HG02943 (cell line): ENCODE data around the gene IQGAP2.
"Not testable (repeated sequence)": the region's sequence is repeated elsewhere in the genome, so short reads cannot be mapped to it uniquely, and the experiment has no call there.

Source experiments
- ATAC-seq: cut with Tn5 transposase; IDR thresholded peaks from one replicate; pipeline ENCODE4 v1.9.1; 2021; ENCODE audit warnings: mild to moderate bottlenecking, low read depth, moderate library complexity; ENCODE audit not compliant: unreplicated experiment

IQGAP2 gene

GRCh38 chr5:76493190-76493837, 90.2 kb downstream of the IQGAP2 start:
- no peak for ATAC-seq

- no peak for ATAC-seq
Observed at GRCh38 chr5:76494201-76494600, 91.1 kb downstream of the IQGAP2 start.

- no peak for ATAC-seq
Observed at GRCh38 chr5:76495870-76496269, 92.8 kb downstream of the IQGAP2 start.

- no peak for ATAC-seq
Observed at GRCh38 chr5:76497065-76497460, 94.0 kb downstream of the IQGAP2 start.

GRCh38 chr5:76497986-76498717, 95.1 kb downstream of the IQGAP2 start:
- no peak for ATAC-seq

- no peak for ATAC-seq
Observed at GRCh38 chr5:76499507-76500161, 96.5 kb downstream of the IQGAP2 start.

- ATAC-seq: no peak
Observed at GRCh38 chr5:76500633-76501393, 97.7 kb downstream of the IQGAP2 start.

GRCh38 chr5:76503929-76504328, 100.8 kb downstream of the IQGAP2 start:
- ATAC-seq: no peak

GRCh38 chr5:76504901-76505564, 101.9 kb downstream of the IQGAP2 start:
- ATAC-seq: no peak

- ATAC-seq: no peak
Observed at GRCh38 chr5:76513476-76513875, 110.4 kb downstream of the IQGAP2 start.

- ATAC-seq: no peak
Observed at GRCh38 chr5:76514292-76514691, 111.2 kb downstream of the IQGAP2 start.

- no peak for ATAC-seq
Observed at GRCh38 chr5:76514713-76515112, 111.6 kb downstream of the IQGAP2 start.

- ATAC-seq: no peak
Observed at GRCh38 chr5:76517334-76517733, 114.2 kb downstream of the IQGAP2 start.

GRCh38 chr5:76518246-76518645, 115.2 kb downstream of the IQGAP2 start:
- ATAC-seq: not testable (repeated sequence)

GRCh38 chr5:76521240-76521758, 118.2 kb downstream of the IQGAP2 start:
- ATAC-seq: peak; percentile 71

GRCh38 chr5:76522103-76522935, 119.2 kb downstream of the IQGAP2 start:
- ATAC-seq: no peak

GRCh38 chr5:76524101-76524835, 121.2 kb downstream of the IQGAP2 start:
- no peak for ATAC-seq

- no peak for ATAC-seq
Observed at GRCh38 chr5:76524868-76525267, 121.8 kb downstream of the IQGAP2 start.

GRCh38 chr5:76525956-76526355, 122.9 kb downstream of the IQGAP2 start:
- no peak for ATAC-seq
